Esophagus muscularis mucosa (tissue), 4 donors: ENCODE data around the gene FERMT3.

Experiments used
- EP300 ChIP-seq: sonication (generic); formaldehyde crosslinking; IDR thresholded peaks from one replicate; pipeline ENCODE4 v1.6.1; 2017; ENCODE audit warnings: antibody characterized with exemption
- POLR2A ChIP-seq: fragments of 450-650 bp; IDR thresholded peaks from one replicate; pipeline ENCODE4 v1.6.1; 2017; ENCODE audit warnings: antibody characterized with exemption, moderate library complexity, mild to moderate bottlenecking, low read depth
- POLR2AphosphoS5 ChIP-seq, 2 donors: sonication (generic); formaldehyde crosslinking; IDR thresholded peaks; one replicate each; pipeline ENCODE4 v1.6.1; 2017; ENCODE audit warnings: antibody characterized with exemption in 2 of 2
- TF ChIP-seq, protein P1 (sequence below), 3 experiments: fragments of 200-600 bp in 2 of 3; fragments of 450-650 bp in 1 of 3; sonication (generic) in 2 of 3; IDR thresholded peaks; one replicate each; pipeline ENCODE4 v1.5.1; 2017 to 2019; ENCODE audit warnings: antibody characterized with exemption in 3 of 3, mild to moderate bottlenecking in 2 of 3, moderate library complexity in 1 of 3

GRCh38 chr11:64263021-64263946 lies 56.8 kb downstream of the FERMT3 start:
- TF ChIP-seq, protein P1, sequence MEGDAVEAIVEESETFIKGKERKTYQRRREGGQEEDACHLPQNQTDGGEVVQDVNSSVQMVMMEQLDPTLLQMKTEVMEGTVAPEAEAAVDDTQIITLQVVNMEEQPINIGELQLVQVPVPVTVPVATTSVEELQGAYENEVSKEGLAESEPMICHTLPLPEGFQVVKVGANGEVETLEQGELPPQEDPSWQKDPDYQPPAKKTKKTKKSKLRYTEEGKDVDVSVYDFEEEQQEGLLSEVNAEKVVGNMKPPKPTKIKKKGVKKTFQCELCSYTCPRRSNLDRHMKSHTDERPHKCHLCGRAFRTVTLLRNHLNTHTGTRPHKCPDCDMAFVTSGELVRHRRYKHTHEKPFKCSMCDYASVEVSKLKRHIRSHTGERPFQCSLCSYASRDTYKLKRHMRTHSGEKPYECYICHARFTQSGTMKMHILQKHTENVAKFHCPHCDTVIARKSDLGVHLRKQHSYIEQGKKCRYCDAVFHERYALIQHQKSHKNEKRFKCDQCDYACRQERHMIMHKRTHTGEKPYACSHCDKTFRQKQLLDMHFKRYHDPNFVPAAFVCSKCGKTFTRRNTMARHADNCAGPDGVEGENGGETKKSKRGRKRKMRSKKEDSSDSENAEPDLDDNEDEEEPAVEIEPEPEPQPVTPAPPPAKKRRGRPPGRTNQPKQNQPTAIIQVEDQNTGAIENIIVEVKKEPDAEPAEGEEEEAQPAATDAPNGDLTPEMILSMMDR (IDR thresholded peaks at IDR 0.05) = no peak
- no peak for TF ChIP-seq POLR2A
- no peak for TF ChIP-seq EP300
- TF ChIP-seq POLR2AphosphoS5 (IDR thresholded peaks at IDR 0.05) = no peak
